Limb (tissue), 2 donors: ENCODE results near the gene TBL1X.
A peak's percentile ranks its signal among the peaks of the same experiment; 100 is the strongest.
"Not testable (repeated sequence)": the region's sequence is repeated elsewhere in the genome, so short reads cannot be mapped to it uniquely, and the experiment has no call there.

Experiments used
- DNase-seq, 2 donors: peaks; one replicate each; pipeline ENCODE4 v3.0.0-alpha.2; 2016; ENCODE audit errors: extremely low spot score in 2 of 2

TBL1X gene

GRCh38 chrX:9458516-9459078, 6.3 kb upstream of the TBL1X start:
- no peak for DNase-seq

GRCh38 chrX:9459186-9459748, 5.6 kb upstream of the TBL1X start:
- DNase-seq = no peak

DNA sequence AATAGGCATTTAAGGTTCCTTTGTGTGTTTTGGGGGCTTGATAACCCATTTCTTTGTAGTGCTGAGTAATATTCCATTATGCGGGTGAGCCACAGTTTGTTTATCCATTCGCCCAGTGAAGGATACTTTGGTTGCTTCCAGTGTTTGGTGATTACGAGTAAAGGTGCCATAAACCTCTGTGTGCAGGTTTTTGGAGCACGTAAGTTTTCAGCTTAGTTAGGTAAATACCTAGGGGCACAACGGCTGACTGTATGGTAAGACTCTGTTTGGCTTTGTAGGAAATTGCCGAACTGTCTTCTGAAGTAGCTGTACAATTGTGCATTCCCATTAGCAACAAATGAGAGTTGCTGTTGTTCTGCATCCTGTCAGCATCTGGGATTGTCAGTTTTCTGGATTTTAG, 3.8 kb upstream of the TBL1X start:
- DNase-seq = no peak

DNA sequence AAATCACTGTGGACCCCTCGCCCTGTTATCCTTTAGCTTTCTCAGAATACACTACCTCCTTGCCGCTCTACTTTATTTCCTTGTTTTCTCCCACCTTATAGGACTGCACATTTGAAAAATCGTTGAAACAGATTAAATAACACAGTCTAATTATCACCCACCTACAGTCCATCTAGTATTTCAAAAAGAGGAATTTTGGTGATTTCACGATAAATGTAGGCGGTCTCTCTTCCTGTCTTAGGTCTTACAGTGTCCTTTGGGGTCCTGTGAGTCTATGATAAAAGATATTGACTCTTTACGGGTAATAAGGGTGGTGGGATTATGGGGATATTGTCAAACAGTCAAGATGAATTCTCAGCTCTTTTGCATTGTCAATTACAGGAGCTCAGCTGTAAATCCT, 2.4 kb upstream of the TBL1X start:
- DNase-seq = no peak

DNA sequence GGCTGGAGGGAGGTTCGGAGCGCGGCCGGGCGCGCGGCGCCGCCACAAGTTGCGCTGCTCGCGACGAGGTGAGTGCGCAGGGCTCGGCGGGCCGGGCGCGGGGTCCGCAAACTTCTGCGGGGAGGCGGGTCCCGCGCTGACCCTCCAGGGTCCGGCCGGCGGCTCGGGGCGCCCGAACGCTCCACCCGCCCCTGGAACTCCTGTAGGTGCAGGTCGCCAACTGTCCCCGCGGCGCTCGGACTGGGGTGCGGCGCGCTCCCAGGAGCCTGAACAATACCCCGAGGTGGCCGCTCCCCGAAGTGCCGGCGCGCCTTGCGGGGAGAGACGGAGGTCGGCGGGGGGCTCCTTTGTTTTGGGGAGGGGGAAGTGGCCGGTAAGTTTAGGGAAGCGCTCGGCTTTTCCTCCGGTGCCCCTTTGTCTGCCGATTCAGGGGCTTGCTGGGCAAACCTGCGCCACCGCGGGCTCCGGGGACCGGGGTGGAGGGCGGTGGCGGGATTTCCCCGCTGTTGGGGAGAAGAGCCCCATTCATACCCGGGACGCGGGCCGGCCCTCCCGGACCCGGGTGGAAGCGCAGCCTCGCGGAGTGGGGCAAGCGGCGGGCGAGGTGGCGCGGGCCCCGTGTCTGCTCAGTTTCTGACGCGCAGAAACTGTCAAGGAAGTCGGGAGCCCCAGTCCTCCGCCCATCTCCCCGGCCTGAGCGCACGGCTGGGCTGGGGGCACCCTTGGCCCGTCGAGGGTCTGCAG, 694 bp downstream of the TBL1X start:
- peak in 1 of 2 donors; percentile 61 for DNase-seq

- peak in 1 of 2 donors; percentile 47 for DNase-seq
Observed at GRCh38 chrX:9466124-9466495, 1.3 kb downstream of the TBL1X start.

DNA sequence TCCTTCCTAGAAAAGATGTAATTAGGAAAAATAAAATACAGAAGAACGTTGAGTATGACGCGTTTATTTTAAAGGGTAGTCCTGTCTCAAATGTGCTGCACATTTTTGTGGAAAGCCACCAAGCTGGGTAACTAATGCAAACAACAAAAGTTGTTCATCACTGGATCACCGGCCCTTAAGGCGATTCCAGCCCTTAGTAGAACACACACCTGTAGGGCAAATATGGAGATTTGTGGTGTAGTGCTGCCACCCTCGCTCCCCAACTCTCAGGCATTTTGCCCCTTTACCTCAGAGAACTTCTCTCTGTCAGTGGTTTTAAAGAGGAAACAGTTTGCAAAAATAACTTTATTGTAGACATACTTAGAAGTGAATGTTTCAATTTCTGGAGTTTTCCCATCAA, 1.9 kb downstream of the TBL1X start:
- DNase-seq = no peak

GRCh38 chrX:9467146-9467545, 2.3 kb downstream of the TBL1X start:
- no peak for DNase-seq

DNA sequence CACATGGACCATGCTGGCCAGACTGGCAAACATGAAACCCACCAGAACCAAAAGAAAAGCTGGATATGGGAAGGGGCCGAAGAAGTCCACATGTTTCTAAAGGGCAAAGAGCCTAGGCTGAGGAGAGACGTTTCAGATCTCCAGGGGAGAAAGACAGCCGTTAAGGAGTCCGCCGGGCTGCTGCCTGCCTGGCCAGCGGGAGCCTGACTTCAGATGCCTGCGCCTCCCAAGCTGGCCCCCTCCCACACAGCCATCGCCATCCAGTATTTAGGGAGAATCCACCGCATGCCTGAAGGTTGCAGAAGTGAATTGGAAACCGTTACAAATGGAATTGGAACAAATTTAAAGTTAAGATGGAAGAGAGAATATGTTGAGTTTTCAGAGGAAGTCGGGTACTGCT, 2.9 kb downstream of the TBL1X start:
- no peak for DNase-seq

GRCh38 chrX:9471571-9471985, 6.7 kb downstream of the TBL1X start:
- DNase-seq = no peak

GRCh38 chrX:9473708-9474107, 8.8 kb downstream of the TBL1X start:
- DNase-seq = no peak

GRCh38 chrX:9475417-9475816, 10.6 kb downstream of the TBL1X start:
- not testable (repeated sequence) for DNase-seq

DNA sequence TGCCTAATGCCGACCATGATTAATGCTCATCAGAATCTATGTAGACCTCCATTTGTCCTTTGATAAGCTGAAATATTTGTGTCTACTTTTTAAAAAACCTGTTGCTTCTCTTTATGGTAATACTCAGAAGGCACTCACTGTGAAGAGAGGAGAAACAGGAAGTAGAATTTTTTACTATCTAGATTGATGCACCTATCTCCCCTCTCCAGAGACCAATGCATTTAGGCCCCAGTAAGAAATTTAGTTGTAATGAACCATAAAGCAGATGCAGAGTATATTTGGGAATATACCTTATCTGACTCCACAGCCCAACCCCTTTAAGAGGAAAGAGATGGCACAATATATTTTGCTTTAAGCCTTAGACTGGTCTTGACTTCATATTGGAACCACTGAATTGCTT, 11.1 kb downstream of the TBL1X start:
- DNase-seq = no peak

DNA sequence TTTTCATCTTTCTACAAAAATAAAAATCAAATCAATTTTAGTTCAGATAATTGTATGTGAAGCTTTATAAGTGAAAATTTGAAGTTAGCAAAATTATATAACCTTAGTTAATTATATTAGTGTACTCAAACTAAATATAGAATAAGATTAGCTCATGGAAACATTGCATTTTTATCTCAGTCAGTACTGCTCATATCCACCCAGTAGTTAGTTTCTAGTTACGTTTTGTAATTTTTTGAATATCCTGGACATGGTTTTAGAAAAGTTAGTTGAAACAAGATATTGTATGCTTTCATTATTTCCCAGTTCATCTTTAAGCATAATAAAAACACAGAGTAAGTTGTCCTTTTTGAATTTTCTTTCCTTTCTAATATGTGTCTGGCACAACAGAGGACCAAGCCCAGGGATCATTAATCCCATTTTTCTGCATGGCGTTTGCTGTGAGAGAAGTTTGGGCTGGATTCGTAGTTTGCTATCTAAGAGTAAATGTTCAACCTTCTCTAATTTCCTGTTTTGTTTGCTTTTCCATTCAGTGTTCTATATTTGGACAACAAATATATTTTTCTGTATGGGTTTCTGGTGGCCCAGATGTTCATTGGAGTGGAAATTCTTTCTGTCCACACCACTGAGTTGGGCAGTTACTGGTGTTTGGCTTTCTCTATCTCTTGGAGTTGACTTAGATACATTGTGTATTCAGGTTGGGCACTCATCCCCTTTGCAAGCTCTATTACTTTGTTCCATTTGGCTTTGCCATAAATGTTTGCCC, 12.1 kb downstream of the TBL1X start:
- no peak for DNase-seq

GRCh38 chrX:9482408-9482807, 17.6 kb downstream of the TBL1X start:
- no peak for DNase-seq

DNA sequence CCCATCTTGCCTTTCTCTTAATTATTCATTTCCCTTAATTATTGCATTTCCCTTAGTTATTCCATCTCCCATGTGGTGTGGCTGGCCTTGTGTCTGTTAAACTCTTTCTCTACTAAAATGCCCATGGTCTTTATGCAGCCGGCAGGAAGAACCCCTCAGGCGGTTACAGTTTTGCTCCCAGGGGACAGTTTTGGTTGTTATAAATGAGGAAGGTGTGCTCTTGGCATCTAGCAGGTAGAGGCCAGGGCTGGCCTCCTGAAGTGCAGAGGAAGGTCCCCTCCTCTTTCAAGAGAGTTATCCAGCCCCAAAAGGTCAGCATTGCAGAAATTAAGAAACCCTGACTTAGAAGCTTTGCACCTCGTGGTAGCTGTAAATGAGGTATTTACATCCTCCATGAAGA, 18.0 kb downstream of the TBL1X start:
- DNase-seq = no peak

- DNase-seq = no peak
Observed at GRCh38 chrX:9483376-9483775, 18.5 kb downstream of the TBL1X start.

DNA sequence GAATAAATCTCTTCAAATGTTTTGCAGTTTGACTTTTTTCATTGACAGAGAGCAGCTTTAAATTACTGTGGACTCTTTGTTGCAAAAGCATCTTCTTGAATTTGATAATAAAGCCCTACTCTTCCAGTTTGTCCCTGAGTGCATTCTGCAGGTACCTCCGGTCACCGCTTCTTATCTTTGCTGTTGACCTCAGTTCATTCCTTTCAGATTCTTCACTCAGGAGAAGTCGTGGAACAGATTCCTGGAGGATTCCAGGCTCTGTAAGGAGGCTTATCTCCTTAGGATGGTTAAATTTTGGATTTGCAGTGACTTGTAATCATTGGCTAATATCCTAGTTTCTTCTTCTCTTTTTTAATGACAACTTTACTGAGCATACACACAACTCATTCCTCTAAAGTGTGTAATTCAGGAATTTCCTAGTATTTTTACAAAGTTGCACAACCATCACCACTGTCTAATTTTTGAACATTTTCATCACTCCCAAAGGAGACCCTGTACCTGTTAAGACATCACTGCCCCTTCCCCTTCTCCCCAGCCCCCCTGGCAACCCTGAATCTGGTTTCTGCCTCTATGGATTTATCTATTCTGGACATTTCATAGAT, 22.0 kb downstream of the TBL1X start:
- DNase-seq = no peak

DNA sequence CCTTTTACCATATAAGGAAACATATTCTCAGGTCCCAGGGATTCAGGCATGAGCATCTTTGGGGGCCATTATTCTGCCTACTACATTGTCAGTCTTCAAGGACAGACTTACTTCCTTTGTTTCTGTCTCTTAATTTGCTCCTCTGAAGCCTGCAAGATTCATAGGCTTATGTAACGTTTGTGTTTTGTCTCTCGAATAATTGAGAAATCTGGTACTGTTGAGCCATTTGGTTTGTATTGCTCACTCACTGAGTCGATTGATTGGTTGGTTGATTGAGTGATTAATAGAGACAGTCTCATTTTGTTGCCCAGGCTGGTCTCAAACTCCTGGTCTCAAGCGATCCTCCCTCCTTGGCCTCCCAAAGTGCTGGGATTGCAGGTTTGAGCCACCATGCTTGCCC, 23.7 kb downstream of the TBL1X start:
- DNase-seq = no peak

GRCh38 chrX:9489234-9489633, 24.4 kb downstream of the TBL1X start:
- no peak for DNase-seq

GRCh38 chrX:9492901-9493300, 28.0 kb downstream of the TBL1X start:
- DNase-seq = no peak

DNA sequence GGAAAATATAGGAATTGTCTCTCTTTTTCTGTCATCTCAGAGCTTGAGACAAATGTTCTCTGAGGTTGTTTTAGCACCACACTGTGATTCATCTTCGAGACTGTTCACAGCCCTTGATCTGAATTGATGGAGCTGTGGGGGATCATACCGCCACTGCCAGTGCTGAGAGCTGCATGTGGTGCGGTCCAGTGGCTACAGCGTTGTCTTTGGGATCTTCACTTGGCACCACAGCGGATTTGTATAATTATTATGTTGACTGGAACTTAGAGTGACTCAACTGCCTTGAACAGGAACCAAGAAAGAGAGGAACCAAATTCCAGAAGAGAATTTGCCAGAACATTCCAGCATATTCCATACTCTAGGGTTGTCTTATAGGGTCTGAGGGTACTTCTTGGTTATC, 29.1 kb downstream of the TBL1X start:
- DNase-seq = no peak
